Stimulated activated CD8-positive, alpha-beta memory T cell treated with anti-CD3 and anti-CD28 coated beads, Interleukin-4, amount 100 ng/mL, for 1 hour (primary cell): Measurements from ENCODE around the gene DYRK1A.
"Not testable (repeated sequence)": the region's sequence is repeated elsewhere in the genome, so short reads cannot be mapped to it uniquely, and the experiment has no call there.

ENCODE experiments used
- DNase-seq, 2 donors: peaks; one replicate each; pipeline ENCODE4 v3.0.0-alpha.2; 2020; ENCODE audit warnings: low read depth in 2 of 2, low spot score in 1 of 2

DYRK1A gene

GRCh38 chr21:37366482-37367316, at the start of gene DYRK1A:
TSS of gene DYRK1A (plus strand) at chr21:37366773. CDS start at chr21:37420375, 53,602 bp downstream.
- DNase-seq = peak; percentile 97

GRCh38 chr21:37319551-37319950, 47.0 kb upstream of the DYRK1A start:
- no peak for DNase-seq

GRCh38 chr21:37322084-37322483, 44.5 kb upstream of the DYRK1A start:
- no peak for DNase-seq

GRCh38 chr21:37324558-37324957, 42.0 kb upstream of the DYRK1A start:
- DNase-seq = no peak

GRCh38 chr21:37328147-37328546, 38.4 kb upstream of the DYRK1A start:
- not testable (repeated sequence) for DNase-seq

- no peak for DNase-seq
Observed at GRCh38 chr21:37331411-37331810, 35.2 kb upstream of the DYRK1A start.

- no peak for DNase-seq
Observed at GRCh38 chr21:37335053-37335452, 31.5 kb upstream of the DYRK1A start.

- no peak for DNase-seq
Observed at GRCh38 chr21:37337179-37337578, 29.4 kb upstream of the DYRK1A start.

- DNase-seq = no peak
Observed at GRCh38 chr21:37337831-37338230, 28.7 kb upstream of the DYRK1A start.

- DNase-seq = no peak
Observed at GRCh38 chr21:37338671-37339551, 27.7 kb upstream of the DYRK1A start.

GRCh38 chr21:37339552-37339939, 27.0 kb upstream of the DYRK1A start:
- no peak for DNase-seq

GRCh38 chr21:37341254-37341960, 25.2 kb upstream of the DYRK1A start:
- no peak for DNase-seq

GRCh38 chr21:37342046-37342632, 24.4 kb upstream of the DYRK1A start:
- DNase-seq = no peak

GRCh38 chr21:37346841-37347430, 19.6 kb upstream of the DYRK1A start:
- no peak for DNase-seq

GRCh38 chr21:37348664-37349063, 17.9 kb upstream of the DYRK1A start:
- no peak for DNase-seq

GRCh38 chr21:37350472-37350871, 16.1 kb upstream of the DYRK1A start:
- DNase-seq = no peak

- no peak for DNase-seq
Observed at GRCh38 chr21:37356706-37357105, 9.9 kb upstream of the DYRK1A start.

GRCh38 chr21:37357691-37358090, 8.9 kb upstream of the DYRK1A start:
- no peak for DNase-seq

GRCh38 chr21:37358397-37358796, 8.2 kb upstream of the DYRK1A start:
- no peak for DNase-seq

GRCh38 chr21:37363936-37364335, 2.6 kb upstream of the DYRK1A start:
- DNase-seq = no peak

- no peak for DNase-seq
Observed at GRCh38 chr21:37364722-37365121, 1.9 kb upstream of the DYRK1A start.
